ENCODE measurements around the gene USP17L30.
"Not testable (repeated sequence)": the region's sequence is repeated elsewhere in the genome, so short reads cannot be mapped to it uniquely, and the experiment has no call there.

Gene USP17L30

GRCh38 chr4:9362829-9363228, at the start of gene USP17L30:
Gene USP17L30 (plus strand): TSS chr4:9363129. CDS start chr4:9363129, 0 bp downstream.
- DNase-seq (ENCODE audit: low read depth), result not testable (repeated sequence)

- not testable (repeated sequence) for DNase-seq (ENCODE audit: low read depth)
These were observed 38.7 kb upstream of the USP17L30 start for GRCh38 chr4:9324191-9324590.

GRCh38 chr4:9324865-9325264, 38.1 kb upstream of the USP17L30 start, which contains the start of gene USP17L24:
Gene USP17L24 (plus strand): TSS chr4:9325165. CDS start chr4:9325165, 0 bp downstream.
- not testable (repeated sequence) for DNase-seq (ENCODE audit: low read depth)

- not testable (repeated sequence) for DNase-seq (ENCODE audit: low read depth)
These were observed 33.3 kb upstream of the USP17L30 start, which contains the start of gene USP17L25 for GRCh38 chr4:9329611-9330010. Gene USP17L25 (plus strand): TSS chr4:9329911. CDS start chr4:9329911, 0 bp downstream.

GRCh38 chr4:9334358-9334757, 28.6 kb upstream of the USP17L30 start, which contains the start of gene USP17L26:
Gene USP17L26 (plus strand): TSS chr4:9334658. CDS start chr4:9334658, 0 bp downstream.
- not testable (repeated sequence) for DNase-seq (ENCODE audit: low read depth)

GRCh38 chr4:9339103-9339502, 23.8 kb upstream of the USP17L30 start, which contains the start of gene USP17L5:
Gene USP17L5 (plus strand): TSS chr4:9339403. CDS start chr4:9339403, 0 bp downstream.
- DNase-seq (ENCODE audit: low read depth), result not testable (repeated sequence)

- not testable (repeated sequence) for DNase-seq (ENCODE audit: low read depth)
These were observed 19.1 kb upstream of the USP17L30 start, which contains the start of gene USP17L27 for GRCh38 chr4:9343848-9344247. Gene USP17L27 (plus strand): TSS chr4:9344148. CDS start chr4:9344148, 0 bp downstream.

GRCh38 chr4:9348593-9348992, 14.3 kb upstream of the USP17L30 start, which contains the start of gene USP17L28:
Gene USP17L28 (plus strand): TSS chr4:9348893. CDS start chr4:9348893, 0 bp downstream.
- DNase-seq (ENCODE audit: low read depth), result not testable (repeated sequence)

GRCh38 chr4:9350866-9351265, 12.1 kb upstream of the USP17L30 start:
- DNase-seq (ENCODE audit: low read depth), result not testable (repeated sequence)

GRCh38 chr4:9353338-9353737, 9.6 kb upstream of the USP17L30 start, which contains the start of gene USP17L29:
Gene USP17L29 (plus strand): TSS chr4:9353638. CDS start chr4:9353638, 0 bp downstream.
- DNase-seq (ENCODE audit: low read depth), result not testable (repeated sequence)

GRCh38 chr4:9379881-9380280, 17.0 kb downstream of the USP17L30 start:
- not testable (repeated sequence) for DNase-seq (ENCODE audit: low read depth)

GRCh38 chr4:9381012-9381534, 18.1 kb downstream of the USP17L30 start:
- not testable (repeated sequence) for DNase-seq (ENCODE audit: low read depth)

- DNase-seq (ENCODE audit: low read depth), result no peak
These were observed 21.2 kb downstream of the USP17L30 start for GRCh38 chr4:9384126-9384525.

GRCh38 chr4:9389001-9389400, 26.1 kb downstream of the USP17L30 start:
- DNase-seq (ENCODE audit: low read depth), result not testable (repeated sequence)

GRCh38 chr4:9405774-9406173, 42.8 kb downstream of the USP17L30 start:
- DNase-seq (ENCODE audit: low read depth), result not testable (repeated sequence)

GRCh38 chr4:9406491-9406890, 43.6 kb downstream of the USP17L30 start:
- not testable (repeated sequence) for DNase-seq (ENCODE audit: low read depth)

GRCh38 chr4:9409793-9410192, 46.9 kb downstream of the USP17L30 start:
- DNase-seq (ENCODE audit: low read depth), result no peak
